Right ventricle myocardium superior (tissue), 1 donor: ENCODE measurements around the gene XPO4. TPM values are rescaled to one million over a fixed set of nuclear protein-coding genes. Genes with fewer than 3 reads are reported as not detected.

Experiments used
- ATAC-seq: fragments of 200-7000 bp; cut with Tn5 transposase; one replicate; pipeline ENCODE4 v1.9.1; 2020; ENCODE audit warnings: mild to moderate bottlenecking; ENCODE audit not compliant: poor library complexity
- DNase-seq: peaks from one replicate; pipeline ENCODE4 v3.0.0-alpha.2; 2020
- intact Hi-C: fragments of 100-400 bp; cut with DNase I; formaldehyde crosslinking; loops from one replicate; pipeline ENCODE4 v1.11.2; 2022
- total RNA-seq: library from RNA; stranded (reverse); fragmentation: NEBNext Ultra II Directional; extraction: Animal tissue kit (Norgen Biotek cat#: 25700); gene quantifications from one replicate; pipeline ENCODE4 v1.2.1, GENCODE V29; 2021
- donor health status: DM: no; HTN: yes; CAD: no; lungs with severe emphysema.

Gene XPO4
- total RNA-seq, 1 donor from 2014 or later = 28.3 TPM

DNA sequence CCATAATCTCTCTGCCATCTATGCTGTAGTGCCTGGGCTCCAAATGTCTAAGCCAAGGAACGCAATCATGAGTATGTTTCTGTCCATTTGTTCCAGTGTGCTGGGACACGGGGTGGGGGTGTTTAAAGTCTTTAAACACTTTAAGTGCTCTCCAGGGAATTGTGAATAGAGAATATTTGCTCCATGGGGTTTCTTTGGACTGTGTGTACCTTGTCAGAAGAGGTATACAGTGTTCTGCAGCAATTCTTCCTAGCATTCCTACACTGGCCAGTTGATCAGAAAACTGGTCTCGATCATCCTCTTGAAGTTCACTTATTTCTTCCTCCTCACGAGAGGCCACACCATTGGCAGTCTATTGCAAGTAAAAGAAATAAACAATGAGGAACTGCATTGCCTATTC lies 93.7 kb downstream of the XPO4 start:
- intact Hi-C loops = no loop called here
- ATAC-seq = no peak
- DNase-seq = no peak

DNA sequence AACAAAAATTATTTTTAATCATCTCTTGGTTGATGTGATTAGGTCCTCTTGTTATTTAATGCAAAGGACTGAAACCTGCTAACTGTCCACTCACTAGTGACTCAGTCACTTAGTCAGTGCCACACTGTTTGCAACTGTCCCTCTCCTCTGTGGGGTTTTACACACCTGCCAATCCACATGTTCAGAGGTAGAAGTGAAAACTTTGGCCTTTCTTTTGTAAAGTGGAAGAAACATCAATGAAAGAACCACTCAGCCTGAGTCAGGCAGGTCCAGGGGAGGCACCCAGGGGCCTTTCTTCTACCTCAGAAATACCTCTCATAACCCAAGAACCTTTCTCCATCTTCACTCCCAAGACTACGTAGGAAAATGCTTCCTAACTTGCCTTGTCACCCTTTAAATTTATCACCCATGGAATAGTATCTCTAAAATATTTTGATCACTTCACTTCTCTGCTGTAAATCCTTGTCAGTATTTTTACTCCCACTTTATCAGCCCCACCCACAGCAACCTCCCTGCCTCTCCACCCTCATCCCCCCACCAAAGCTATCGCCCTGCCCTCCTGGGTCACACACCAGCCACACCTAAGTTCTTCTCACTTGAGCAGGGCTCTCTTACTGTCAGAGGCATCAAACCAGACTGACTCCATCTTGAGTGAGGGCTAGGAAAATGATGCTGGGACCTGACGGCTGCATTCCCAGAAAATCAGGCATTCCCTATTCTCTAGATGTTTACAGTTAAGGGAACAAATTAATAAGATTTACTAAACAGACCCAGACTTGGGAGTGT lies 99.2 kb downstream of the XPO4 start:
- intact Hi-C loops = no loop called here
- DNase-seq (no peak), ATAC-seq (no peak)

DNA sequence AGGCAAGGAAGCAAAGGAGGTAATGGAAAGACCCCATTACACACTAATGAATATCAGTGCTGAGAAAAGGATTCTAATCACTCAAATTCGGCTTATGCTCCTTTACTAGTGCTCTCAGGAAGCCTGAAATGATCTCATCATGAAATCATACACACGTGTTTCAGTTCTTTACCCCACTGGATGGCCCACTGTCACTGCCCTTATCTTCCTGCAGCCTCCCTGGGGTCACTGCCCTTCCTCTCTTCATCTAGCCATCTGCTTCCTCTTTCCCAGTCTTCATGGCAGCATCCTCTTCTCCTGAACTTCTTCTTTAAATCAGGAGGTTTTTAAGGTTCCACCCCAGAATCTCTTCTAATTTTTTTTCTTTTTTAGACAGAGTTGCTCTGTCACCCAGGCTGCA lies 100.8 kb downstream of the XPO4 start:
- intact Hi-C loops = no loop called here
- DNase-seq (no peak), ATAC-seq (no peak)

DNA sequence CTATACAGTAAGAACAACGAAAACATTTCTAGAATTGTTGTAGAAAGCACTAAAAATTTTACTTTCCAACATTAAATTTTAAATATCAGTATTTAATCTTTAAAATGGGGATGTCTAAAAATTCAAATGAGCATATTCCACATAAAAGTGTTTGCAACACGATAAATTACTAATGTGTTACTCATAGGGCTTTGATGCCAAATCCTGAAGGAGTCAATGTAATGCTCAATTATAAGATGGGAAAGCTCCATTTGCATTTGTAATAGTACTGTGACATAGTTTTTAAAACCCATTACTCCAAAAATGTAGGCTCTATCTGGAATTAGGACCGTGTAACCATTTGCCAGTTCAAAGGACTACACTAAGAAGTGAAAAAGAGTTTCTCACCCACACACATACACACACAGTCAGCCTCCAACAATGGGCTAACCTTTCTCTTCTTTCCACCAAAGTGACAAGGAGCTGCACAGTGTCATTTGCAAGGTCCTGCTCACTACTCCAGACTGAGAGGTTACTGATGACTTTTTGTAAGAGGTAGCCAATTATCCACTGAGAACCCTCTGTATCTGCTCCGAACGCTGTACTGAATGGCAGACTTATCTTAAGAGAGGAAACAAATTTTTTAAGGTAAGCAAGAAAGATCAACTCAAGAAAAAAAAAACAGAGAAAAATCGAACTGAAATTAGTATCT lies 102.7 kb downstream of the XPO4 start:
- intact Hi-C loops = no loop called here
- peak; percentile 13 for ATAC-seq
- no peak for DNase-seq

DNA sequence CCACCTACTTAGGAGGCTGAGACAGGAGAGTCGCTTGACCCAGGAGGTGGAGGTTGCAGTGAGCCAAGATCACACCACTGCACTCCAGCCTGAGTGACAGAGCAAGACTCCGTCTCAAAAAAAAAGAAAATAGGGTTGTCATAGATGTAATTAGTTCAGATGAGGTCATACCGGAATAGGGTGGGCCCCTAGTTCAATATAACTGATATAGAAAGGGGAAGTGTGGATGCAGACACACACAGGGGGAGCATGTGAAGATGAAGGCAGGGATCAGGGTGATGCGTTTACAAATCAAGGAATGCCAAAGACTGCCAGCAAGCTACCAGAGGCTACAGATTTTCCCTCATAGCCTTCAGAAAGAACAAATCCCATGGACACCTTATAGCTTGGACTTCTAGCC lies 104.5 kb downstream of the XPO4 start:
- DNase-seq = no peak
- ATAC-seq = no peak
- intact Hi-C loops = no loop called here

DNA sequence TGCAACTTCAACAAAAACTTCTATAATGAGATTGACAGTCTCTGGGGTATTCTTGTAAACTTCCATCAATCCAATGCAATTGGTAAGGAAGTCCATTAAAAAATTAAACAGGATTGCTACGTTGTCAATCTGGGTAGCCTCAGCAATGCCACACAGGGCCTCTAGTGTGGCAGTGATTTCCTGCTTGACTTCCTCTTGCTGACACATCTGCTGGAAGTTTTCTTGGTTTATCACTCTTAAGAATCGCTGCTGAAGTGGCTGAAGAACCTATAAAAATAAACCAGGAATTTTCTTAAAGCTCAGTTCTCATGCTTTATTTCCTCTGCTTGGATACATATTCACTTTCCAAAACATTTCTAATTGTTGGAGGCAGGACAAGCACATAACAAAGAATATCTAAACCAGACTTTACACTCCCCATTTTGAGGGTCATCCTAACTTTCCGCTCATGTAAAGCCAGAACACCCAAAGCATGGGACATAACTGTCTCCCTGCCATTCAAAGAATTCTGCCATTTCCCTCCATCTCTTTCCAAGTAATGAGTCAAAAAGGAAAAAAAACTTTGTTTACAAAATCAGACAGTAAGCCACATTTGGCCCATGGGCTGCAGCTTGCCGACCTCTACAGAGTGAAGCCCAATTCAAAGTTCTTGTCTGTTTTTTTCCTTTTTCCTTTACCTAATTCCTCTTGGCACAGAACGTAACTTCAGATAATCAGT lies 105.6 kb downstream of the XPO4 start:
- DNase-seq (no peak), ATAC-seq (no peak)
- intact Hi-C loops = no loop called here

DNA sequence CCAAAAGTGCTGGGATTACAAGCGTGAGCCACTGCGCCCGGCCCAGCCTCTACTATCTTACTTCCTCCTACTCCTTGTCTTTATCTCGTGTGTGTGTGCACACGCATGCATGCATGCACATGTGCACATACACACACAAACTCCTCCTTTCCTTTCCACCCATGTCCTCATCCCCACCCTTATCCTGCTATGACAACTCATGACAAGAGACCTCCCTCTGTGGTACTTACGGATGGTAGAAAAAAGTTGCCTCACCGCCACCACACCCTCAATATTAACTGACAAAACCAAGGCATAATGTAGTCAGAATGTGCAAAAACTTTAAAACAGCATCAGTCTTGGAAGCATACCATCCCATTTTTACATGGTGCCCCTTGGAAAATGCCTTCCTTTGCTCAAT lies 112.9 kb downstream of the XPO4 start:
- intact Hi-C loops = no loop called here
- ATAC-seq (no peak), DNase-seq (no peak)

DNA sequence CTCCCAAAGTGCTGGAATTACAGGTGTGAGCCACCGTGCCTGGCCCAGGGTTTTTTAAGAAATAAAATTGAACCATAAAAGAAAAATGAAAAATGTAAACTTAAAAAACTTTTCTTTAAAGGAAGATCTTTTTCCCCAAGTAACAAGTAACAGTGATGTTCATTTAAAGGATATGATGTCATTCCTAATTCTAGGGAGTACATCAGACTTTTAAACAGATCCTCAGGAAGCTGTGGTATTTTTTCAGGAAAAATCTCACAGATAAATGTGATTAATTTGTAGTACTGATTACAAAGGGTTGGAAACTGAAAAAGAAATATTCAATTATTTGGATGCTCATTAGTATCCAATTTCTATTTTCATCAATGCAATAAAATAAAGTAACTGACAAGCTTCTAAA lies 114.2 kb downstream of the XPO4 start:
- DNase-seq (no peak), ATAC-seq (no peak)
- intact Hi-C loops = no loop called here

DNA sequence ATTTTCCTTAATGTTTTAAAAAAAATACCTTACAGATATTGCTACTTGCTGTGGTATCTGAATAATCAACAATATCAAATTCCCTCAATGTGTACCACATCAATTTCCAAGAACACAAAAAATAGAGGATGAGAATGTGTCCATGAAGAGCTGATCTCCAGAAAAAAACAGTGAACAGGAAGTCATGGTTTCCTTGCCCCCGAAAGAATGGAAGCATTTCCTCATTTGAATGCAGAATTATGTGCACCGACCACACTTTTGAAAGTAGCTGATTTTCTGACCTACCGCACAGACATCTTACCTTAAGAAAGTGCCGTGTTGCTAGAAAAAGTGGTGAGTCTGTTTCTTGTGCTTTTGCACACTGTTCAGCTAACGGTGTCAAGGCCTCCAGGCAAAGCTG lies 115.4 kb downstream of the XPO4 start:
- ATAC-seq = no peak
- no peak for DNase-seq
- intact Hi-C loops = no loop called here

DNA sequence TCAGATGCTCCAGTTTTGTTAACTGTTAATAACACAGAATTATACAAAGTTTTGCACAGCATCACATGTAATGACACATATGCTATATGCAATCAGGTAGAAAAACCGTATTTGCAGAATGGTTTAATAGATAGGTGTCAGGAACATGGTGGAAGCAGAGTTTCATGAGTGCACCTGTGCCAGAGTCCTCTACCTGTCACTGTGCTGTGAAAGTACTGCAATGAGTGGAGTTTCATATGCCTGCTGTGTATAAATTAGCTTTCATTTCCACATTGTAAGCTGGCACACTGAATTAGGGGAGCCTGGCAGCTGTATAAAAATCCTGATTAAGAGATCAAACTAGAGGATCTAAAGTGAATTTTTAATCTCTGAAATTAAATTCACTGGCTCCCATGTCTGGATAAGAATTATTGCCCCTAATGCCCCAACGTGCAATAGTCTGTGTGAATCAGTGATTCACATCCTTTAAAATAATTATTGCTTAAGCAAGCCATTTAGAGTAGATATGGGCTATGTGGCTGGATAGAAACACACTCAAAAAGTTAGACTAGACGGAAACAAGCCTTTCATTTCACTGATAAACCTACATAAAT lies 120.3 kb downstream of the XPO4 start:
- DNase-seq = no peak

DNA sequence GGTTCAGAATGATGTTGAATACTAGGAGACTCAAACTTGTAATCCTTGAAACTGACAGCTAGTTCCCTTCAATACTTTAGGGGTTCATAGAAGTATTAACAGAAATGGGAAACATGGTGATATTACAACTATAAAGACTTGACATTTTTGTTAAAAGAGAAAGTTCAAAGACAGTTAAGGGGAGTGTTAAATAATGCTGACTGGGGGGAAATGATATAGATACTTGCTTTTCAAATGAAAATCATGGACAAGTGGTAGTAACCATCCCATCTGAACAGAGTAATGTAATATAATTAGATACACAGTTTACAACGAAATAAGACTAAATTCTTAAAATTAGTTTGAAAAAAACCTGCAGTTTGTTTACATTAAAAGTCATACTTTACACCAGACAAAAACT lies 122.2 kb downstream of the XPO4 start:
- DNase-seq = no peak
- intact Hi-C loops = no loop called here
- no peak for ATAC-seq

More for the DNA sequence above, 120.3 kb downstream of the XPO4 start:
- intact Hi-C loops = no loop called here
- no peak for ATAC-seq

DNA sequence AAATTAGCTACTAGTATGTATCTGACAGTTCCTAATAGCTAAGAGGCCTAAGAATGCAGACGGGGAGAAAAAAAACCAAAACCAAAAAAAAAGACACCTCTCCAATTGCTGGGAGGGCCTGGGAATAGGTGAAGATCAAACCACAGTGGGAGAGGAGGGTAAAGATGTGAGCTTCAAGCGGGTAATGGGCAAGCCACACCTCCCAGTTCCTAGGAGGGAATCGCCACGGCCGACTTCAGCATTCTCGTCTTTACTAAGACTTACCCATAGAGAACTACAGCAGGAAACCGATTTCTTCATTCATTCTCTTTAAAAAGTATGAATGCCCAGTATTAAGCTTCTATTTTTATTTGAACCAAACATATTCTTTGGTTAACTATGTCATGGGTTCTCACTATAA lies 123.1 kb downstream of the XPO4 start:
- intact Hi-C loops = no loop called here
- DNase-seq (no peak), ATAC-seq (no peak)

DNA sequence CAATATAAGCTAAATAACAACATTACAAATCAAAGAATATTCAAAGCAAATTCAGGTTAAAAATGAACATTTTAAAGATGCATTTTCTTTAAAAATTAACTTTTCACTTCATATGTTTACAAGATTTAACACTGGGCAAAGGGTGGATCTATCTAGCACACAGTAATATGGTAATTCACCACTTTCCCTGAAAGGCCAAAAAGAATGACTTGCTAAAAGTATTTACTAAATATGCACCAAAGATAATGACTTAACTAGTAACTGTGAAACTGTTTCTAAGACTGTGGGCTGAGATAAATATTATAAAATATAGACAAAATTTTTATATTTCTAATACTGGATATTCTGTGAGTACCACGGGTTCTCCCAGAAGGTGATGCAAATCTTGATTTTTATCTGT lies 124.2 kb downstream of the XPO4 start:
- no peak for ATAC-seq
- no peak for DNase-seq
- intact Hi-C loops = no loop called here

DNA sequence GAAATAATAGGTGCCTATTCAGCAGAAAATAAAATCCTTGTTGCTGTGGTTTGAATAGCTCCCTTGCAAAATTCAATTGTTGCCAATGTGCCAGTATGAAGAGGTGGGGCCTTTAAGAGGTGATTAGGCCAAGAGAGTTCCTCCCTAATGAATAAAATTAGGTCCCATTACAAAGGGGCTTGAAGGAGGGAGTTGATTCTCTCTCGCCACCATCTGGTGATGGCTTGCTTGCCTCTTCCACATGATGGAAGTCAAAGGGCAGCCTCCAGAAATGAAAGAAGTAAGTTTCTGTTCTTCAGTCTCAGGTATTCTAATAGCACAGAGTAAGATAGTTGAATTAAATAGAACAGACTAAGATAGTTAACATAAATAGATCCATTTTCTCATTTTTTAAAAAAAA lies 125.8 kb downstream of the XPO4 start:
- DNase-seq (no peak), ATAC-seq (no peak)
- intact Hi-C loops = no loop called here

DNA sequence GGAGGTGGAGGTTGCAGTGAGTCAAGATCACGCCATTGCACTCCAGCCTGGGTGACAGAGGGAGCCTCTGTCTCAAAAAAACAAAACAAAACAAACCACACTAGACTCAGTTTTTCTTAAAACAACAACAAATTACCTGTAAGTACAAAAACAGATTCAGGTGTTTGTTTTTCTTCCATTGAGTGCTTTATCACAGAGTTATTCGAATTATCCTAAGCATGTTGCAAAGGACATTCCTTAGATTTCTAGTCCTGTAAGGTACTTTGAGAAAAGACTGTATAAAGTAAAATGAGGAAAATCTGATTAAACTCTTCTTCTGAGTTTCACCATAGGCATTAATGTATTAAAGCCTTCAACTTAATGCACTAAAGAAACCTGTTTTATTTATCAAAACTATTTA lies 126.6 kb downstream of the XPO4 start:
- DNase-seq (no peak), ATAC-seq (no peak)
- intact Hi-C loops = no loop called here

DNA sequence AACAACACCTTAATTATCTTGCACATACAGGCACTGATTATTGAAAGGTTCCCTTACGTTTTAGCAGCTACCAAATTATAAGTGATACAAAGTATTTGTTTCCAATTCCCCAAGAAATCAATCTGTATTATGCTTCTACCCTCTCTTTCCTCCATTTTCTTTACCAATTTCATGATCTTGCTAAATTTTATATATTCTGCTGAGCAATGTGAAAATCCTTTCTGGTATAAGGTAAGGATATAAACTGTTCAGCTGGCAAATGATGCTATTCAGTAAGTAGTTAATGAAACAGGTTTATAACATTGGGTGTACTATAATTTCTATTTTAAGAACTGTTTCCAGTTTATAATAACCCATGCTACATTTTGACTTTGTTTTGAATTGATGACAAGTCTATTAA lies 127.8 kb downstream of the XPO4 start:
- DNase-seq (no peak), ATAC-seq (no peak)
- intact Hi-C loops = no loop called here

DNA sequence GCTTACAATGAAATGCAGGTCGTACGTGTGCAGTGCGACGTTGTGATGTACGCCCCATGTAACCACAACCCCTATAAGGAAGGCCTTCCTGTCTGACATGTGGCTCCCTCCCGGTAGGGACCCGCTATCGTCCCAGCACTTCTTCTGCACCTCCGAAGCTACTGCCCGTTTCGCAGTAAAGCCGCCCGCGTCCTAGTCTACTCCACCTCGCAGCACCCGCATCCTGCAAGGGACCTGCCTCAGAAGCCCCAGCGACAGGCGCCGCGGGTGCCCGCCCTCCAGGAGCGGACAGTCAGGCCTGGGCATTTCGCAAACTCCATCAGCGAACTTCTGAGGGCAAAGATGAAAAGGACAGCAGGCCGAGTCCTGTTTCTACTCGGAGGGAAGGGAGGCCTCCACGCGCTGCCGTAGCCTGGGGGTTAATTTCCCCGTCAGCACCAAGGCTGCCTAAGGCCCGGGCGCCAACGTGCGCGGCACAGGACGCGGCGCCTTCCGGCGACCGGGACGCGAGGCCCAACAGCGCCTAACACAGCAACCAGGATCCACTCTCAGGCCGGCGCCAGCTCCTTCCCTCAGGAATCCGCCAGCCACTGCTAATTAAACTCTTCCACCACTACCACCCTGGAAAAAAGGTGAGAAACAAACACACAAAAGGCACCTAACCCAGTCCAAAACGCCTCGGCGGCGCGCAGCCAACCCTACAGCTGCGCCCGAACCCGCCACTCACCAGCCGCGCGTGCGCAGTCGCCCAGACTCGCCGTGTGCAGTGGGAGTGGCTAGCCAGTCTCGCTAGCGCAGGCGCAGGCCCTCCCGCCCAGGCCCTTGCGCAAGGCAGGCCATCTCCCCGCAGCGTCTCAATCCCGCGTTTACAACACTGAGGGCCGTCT lies 129.1 kb downstream of the XPO4 start, which contains the start of gene EEF1AKMT1:
EEF1AKMT1 (minus strand) TSS at position 768 of the 887 bp plus-strand sequence. CDS start 16,363 bp downstream, outside the sequence.
- intact Hi-C loops = no loop called here
- peak; percentile 100 for ATAC-seq
- peak; percentile 97 for DNase-seq

DNA sequence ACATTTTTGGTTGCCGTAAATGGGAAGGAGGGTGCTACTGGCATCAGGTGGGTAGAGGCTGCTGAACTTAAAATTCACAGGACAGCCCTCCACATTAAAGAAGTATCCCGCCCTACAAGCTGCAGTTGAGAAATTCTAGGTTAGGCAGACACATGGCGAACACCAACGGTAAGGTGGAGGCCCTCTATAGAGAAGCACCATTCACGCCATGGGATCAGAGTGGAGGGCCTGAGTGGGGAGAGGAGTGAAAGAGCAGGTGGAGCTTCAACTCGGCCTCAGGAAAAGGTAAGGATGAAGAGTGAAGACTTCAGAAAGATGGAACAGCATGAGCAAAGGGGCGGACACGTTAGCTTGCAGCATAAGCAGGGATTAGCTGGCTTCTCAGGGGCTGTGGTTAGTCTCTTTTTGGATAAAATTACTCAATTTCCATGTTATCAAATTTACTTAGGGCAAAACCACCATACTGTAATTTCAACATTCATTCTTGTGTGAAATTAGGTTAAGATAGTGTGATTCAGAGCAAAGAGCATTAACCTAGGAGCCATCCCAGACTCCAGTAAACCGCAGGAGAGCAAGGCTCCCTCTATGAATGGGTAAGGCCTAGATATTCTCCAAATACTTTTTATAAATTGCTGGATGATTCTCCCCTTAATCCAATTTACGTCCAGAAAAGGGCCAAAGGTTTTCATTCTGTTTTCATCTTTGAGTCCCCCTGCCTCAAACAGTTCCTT lies 130.0 kb downstream of the XPO4 start:
- intact Hi-C loops = no loop called here
- no peak for ATAC-seq
- no peak for DNase-seq
